Endometrial microvascular endothelial cells (primary cell): Measurements from ENCODE around the gene LZTFL1. TPM values are rescaled to one million over a fixed set of nuclear protein-coding genes. Genes with fewer than 3 reads are reported as not detected.

Experiments used
- in situ Hi-C: cut with HindIII; loops from 2 replicates; pipeline ENCODE4 v1.10.0; 2017; ENCODE audit warnings: low sequenced_read_pairs, low pct_unique_long_range_greater_than_20kb; ENCODE audit errors: inconsistent ontology term
- total RNA-seq: library from RNA; depleted of rRNA; stranded (reverse); fragments of >200 nt; gene quantifications from one replicate; pipeline ENCODE4 v1.2.3, GENCODE V29; 2015; ENCODE audit errors: inconsistent ontology term

LZTFL1 gene
- total RNA-seq, 1 donor from 2014 or later: 4.5 TPM

GRCh38 chr3:45821127-45821526 is 20.8 kb downstream of the LZTFL1 start:
- in situ Hi-C loops: no loop called here

- in situ Hi-C loops: no loop called here
Observed at GRCh38 chr3:45819543-45819942, 22.4 kb downstream of the LZTFL1 start.

- in situ Hi-C loops: no loop called here
Observed at GRCh38 chr3:45817831-45818522, 23.9 kb downstream of the LZTFL1 start.

- in situ Hi-C loops: no loop called here
Observed at GRCh38 chr3:45816544-45816943, 25.4 kb downstream of the LZTFL1 start.

- in situ Hi-C loops: no loop called here
Observed at GRCh38 chr3:45814322-45814721, 27.6 kb downstream of the LZTFL1 start.

GRCh38 chr3:45807681-45808540 is 34.0 kb downstream of the LZTFL1 start:
- in situ Hi-C loops: no loop called here

- in situ Hi-C loops: no loop called here
Observed at GRCh38 chr3:45807133-45807532, 34.8 kb downstream of the LZTFL1 start.

GRCh38 chr3:45806072-45806471 is 35.8 kb downstream of the LZTFL1 start:
- in situ Hi-C loops: no loop called here

GRCh38 chr3:45803252-45803935 is 38.5 kb downstream of the LZTFL1 start:
- in situ Hi-C loops: no loop called here

- in situ Hi-C loops: no loop called here
Observed at GRCh38 chr3:45802146-45802545, 39.8 kb downstream of the LZTFL1 start.

GRCh38 chr3:45800611-45801010 is 41.3 kb downstream of the LZTFL1 start:
- in situ Hi-C loops: no loop called here

- in situ Hi-C loops: no loop called here
Observed at GRCh38 chr3:45799586-45799985, 42.3 kb downstream of the LZTFL1 start.

GRCh38 chr3:45798034-45798433 is 43.9 kb downstream of the LZTFL1 start:
- in situ Hi-C loops: no loop called here

- in situ Hi-C loops: no loop called here
Observed at GRCh38 chr3:45796902-45797637, 44.8 kb downstream of the LZTFL1 start.

GRCh38 chr3:45795882-45796765 is 45.8 kb downstream of the LZTFL1 start, which contains the start of gene SLC6A20:
SLC6A20 (minus strand) TSS chr3:45796536; CDS start chr3:45796419, 117 bp downstream.
- in situ Hi-C loops: no loop called here

- in situ Hi-C loops: no loop called here
Observed at GRCh38 chr3:45795509-45795881, 46.4 kb downstream of the LZTFL1 start.

GRCh38 chr3:45794660-45795059 is 47.3 kb downstream of the LZTFL1 start:
- in situ Hi-C loops: no loop called here

GRCh38 chr3:45794177-45794560 is 47.8 kb downstream of the LZTFL1 start:
- in situ Hi-C loops: no loop called here
